Pancreas (tissue), 10 donors: ENCODE measurements around the gene WRAP73. TPM values are rescaled to one million over a fixed set of nuclear protein-coding genes. Genes with fewer than 3 reads are reported as not detected.

ENCODE experiments used
- ATAC-seq, 4 donors: fragments of 200-7000 bp; cut with Tn5 transposase; one replicate each; pipeline versions ENCODE4 v1.8.0 to v1.9.1; 2020; ENCODE audit warnings: mild to moderate bottlenecking in 4 of 4, moderate library complexity in 4 of 4
- DNase-seq, 6 donors: peaks; one replicate each; pipeline ENCODE4 v3.0.0-alpha.2; 2020
- FAIRE-seq: peaks from 2 replicates; lab custom pipeline; 2012; peaks lifted over from hg19 to GRCh38; lab: Jason Lieb, UNC
- H3K27ac ChIP-seq, 4 donors: fragments of 200-600 bp; sonication (generic); 1 replicate in 3 of 4; 2 replicates in 1 of 4; pipeline versions ENCODE4 v1.5.0 to v1.8.0; 2020
- H3K27me3 ChIP-seq, 4 donors: fragments of 200-600 bp; one replicate each; pipeline ENCODE4 v1.8.0; 2021
- H3K36me3 ChIP-seq, 3 donors: fragments of 200-600 bp; sonication (generic) in 1 of 3; one replicate each; pipeline versions ENCODE4 v1.5.0 to v1.8.0; 2020 to 2021
- H3K4me1 ChIP-seq, 3 donors: fragments of 200-600 bp; one replicate each; pipeline ENCODE4 v1.8.0; 2021
- H3K4me3 ChIP-seq, 4 donors: fragments of 200-600 bp; sonication (generic) in 2 of 4; one replicate each; pipeline versions ENCODE4 v1.5.0 to v1.8.0; 2020 to 2021
- H3K9me3 ChIP-seq, 4 donors: fragments of 200-600 bp; one replicate each; pipeline ENCODE4 v1.8.0; 2021
- WGBS, 2 donors: extraction: QIAGEN DNeasy Blood & Tissue Kit; methylation state at CpG; one replicate each; pipeline ENCODE4 v1.1.7; 2013; 5-methylcytosine and 5-hydroxymethylcytosine counted together
- intact Hi-C, 3 donors: fragments of 100-400 bp; cut with DNase I; formaldehyde crosslinking; loops; one replicate each; pipeline versions ENCODE4 v1.11.1 to v1.14.2; 2022
- polyA plus RNA-seq, 2 donors: library from polyadenylated mRNA; stranded (reverse); fragments of 200-250 nt; gene quantifications; one replicate each; pipeline ENCODE4 v1.2.3, GENCODE V29; 2013
- total RNA-seq, 6 donors: library from RNA; stranded (reverse); fragmentation: NEBNext Ultra II Directional in 4 of 6; extraction: Animal tissue kit (Norgen Biotek cat#: 25700) in 4 of 6; gene quantifications; one replicate each; pipeline versions ENCODE4 v1.2.1 to v1.2.4, GENCODE V29; 2021 to 2023
- TF ChIP-seq, protein P1 (sequence below), 4 donors: fragments of 200-600 bp; sonication (generic) in 3 of 4; IDR thresholded peaks; one replicate each; pipeline versions ENCODE4 v1.5.0 to v1.8.0; 2021; ENCODE audit warnings: antibody characterized with exemption in 4 of 4
- donor health status: healthy with polysubstance abuse.
- donor health status: DM: no; HTN: no; CAD: no; lungs with moderate emphysema.
- donor health status: DM: no; HTN: no; CAD: no.
- donor health status: control.
- donor health status: control.
- donor health status: Bipolar disorder and iron deficiency.
- donor health status: DM: yes; HTN: yes; CAD: no.
- donor health status: DM: no; HTN: no; CAD: no.
- donor health status: DM: no; HTN: no; CAD: no.
- donor health status: DM: yes; HTN: yes; CAD: no.

Gene WRAP73
- total and polyA plus RNA-seq, 8 donors: 6.7 to 26.2 (median 10.3) TPM

DNA sequence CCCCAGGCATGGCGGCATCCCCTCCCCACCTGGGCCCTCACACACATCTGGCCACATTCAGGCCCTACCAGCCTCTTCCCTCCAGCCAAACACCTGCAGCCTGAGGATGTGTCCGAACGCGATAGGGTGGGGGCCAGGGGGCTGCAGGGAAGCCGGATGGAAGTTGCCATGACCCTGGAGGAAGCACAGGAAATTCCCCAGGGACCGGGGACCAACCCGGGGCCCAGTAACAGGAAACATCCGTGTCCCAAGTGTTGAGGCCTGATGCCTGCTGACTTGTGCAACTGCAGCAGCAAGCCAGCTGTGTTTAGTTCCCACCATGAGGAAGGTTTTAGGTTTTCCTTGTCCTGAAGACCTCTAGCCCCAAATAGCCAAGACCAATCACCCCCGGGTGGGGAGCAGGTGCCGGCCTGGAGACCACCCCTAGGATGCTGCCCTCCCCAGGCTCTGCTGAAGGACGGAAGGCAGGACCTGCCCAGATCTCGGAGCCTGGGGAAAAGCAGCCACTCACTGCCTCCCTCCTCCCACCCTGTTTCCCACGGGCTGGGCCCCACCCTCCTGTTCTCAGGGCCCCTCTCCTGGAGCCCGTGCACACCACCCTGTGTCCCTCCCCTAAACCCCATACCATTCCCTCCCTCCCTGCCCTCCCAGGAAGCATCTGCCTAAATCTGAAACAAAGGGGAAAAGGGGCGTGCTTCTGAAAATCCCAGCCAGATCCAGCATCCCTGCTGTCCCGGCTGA, 68.4 kb downstream of the WRAP73 start:
- DNase-seq (no peak), ATAC-seq (no peak), FAIRE-seq (no peak)
- Histone ChIP-seq H3K27ac (no peak overlapping the region), H3K36me3 (no peaks in the 10 kb centered on the region), H3K4me1 (no peaks in the 10 kb centered on the region), H3K4me3 (no peak overlapping the region), H3K27me3 (no peaks in the 10 kb centered on the region), H3K9me3 (no peaks in the 10 kb centered on the region)
- intact Hi-C loops: no loop called here
- TF ChIP-seq, protein P1, sequence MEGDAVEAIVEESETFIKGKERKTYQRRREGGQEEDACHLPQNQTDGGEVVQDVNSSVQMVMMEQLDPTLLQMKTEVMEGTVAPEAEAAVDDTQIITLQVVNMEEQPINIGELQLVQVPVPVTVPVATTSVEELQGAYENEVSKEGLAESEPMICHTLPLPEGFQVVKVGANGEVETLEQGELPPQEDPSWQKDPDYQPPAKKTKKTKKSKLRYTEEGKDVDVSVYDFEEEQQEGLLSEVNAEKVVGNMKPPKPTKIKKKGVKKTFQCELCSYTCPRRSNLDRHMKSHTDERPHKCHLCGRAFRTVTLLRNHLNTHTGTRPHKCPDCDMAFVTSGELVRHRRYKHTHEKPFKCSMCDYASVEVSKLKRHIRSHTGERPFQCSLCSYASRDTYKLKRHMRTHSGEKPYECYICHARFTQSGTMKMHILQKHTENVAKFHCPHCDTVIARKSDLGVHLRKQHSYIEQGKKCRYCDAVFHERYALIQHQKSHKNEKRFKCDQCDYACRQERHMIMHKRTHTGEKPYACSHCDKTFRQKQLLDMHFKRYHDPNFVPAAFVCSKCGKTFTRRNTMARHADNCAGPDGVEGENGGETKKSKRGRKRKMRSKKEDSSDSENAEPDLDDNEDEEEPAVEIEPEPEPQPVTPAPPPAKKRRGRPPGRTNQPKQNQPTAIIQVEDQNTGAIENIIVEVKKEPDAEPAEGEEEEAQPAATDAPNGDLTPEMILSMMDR (IDR thresholded peaks at IDR 0.05): no peak
- WGBS, 2 donors: 47% methylated on average over 15 to 16 of the region's 16 CpGs

Other genes starting within 250 kb of the WRAP73 start
- gene ARHGEF16, start 195.4 kb downstream of the WRAP73 start, total RNA-seq: 10 to 100 TPM in 2 of 6 donors, 1 to 10 TPM in 4; 8.2 to 12.2 (median 9.3) TPM
- 10 to 100 TPM; 25.0 to 26.4 TPM for gene ARHGEF16, start 195.4 kb downstream of the WRAP73 start, polyA plus RNA-seq
- gene MEGF6, start 38.6 kb downstream of the WRAP73 start, total RNA-seq: 10 to 100 TPM in 1 of 6 donors, 1 to 10 TPM in 5; 2.6 to 11.2 (median 7.2) TPM
- gene MEGF6, start 38.6 kb downstream of the WRAP73 start, polyA plus RNA-seq: 10 to 100 TPM; 14.5 to 20.0 TPM
- gene TPRG1L, start 25.1 kb downstream of the WRAP73 start, total RNA-seq: 10 to 100 TPM; 16.4 to 25.8 (median 21.8) TPM
- gene TPRG1L, start 25.1 kb downstream of the WRAP73 start, polyA plus RNA-seq: 10 to 100 TPM; 16.5 to 33.3 TPM
- gene TP73, start 2.4 kb upstream of the WRAP73 start, total RNA-seq: under 1 TPM; 0.25 to 0.51 (median 0.37) TPM
- under 1 TPM; 0.11 to 0.12 TPM for gene TP73, start 2.4 kb upstream of the WRAP73 start, polyA plus RNA-seq
- under 1 TPM in 1 of 6 donors, not detected in 5; 0.04 TPM for gene CCDC27, start 102.3 kb upstream of the WRAP73 start, total RNA-seq
- gene CCDC27, start 102.3 kb upstream of the WRAP73 start, polyA plus RNA-seq: not detected
- 1 to 10 TPM; 3.1 to 6.8 (median 5.8) TPM for gene SMIM1, start 122.6 kb upstream of the WRAP73 start, total RNA-seq
- 10 to 100 TPM; 10.3 to 15.1 TPM for gene SMIM1, start 122.6 kb upstream of the WRAP73 start, polyA plus RNA-seq
- gene LRRC47, start 146.4 kb upstream of the WRAP73 start, total RNA-seq: 10 to 100 TPM; 21.1 to 34.3 (median 27.5) TPM
- 10 to 100 TPM; 15.7 to 24.6 TPM for gene LRRC47, start 146.4 kb upstream of the WRAP73 start, polyA plus RNA-seq
- 10 to 100 TPM; 22.6 to 37.7 (median 26.4) TPM for gene CEP104, start 207.1 kb upstream of the WRAP73 start, total RNA-seq
- 10 to 100 TPM in 1 of 2 donors, 1 to 10 TPM in 1; 9.2 to 10.3 TPM for gene CEP104, start 207.1 kb upstream of the WRAP73 start, polyA plus RNA-seq
- 1 to 10 TPM; 3.3 to 6.4 (median 4.3) TPM for gene DFFB, start 207.4 kb upstream of the WRAP73 start, total RNA-seq
- 1 to 10 TPM; 7.3 to 8.6 TPM for gene DFFB, start 207.4 kb upstream of the WRAP73 start, polyA plus RNA-seq